GM03348 (cell line): ENCODE measurements around the gene CUX1.

Experiments
- DNase-seq: peaks from one replicate; pipeline ENCODE4 v3.0.0; 2012; ENCODE audit warnings: low spot score

CUX1 gene

GRCh38 chr7:102272917-102273748 is 455.7 kb downstream of the CUX1 start:
- DNase-seq = no peak

GRCh38 chr7:102273749-102274712 is 456.6 kb downstream of the CUX1 start:
- DNase-seq = peak; percentile 58

GRCh38 chr7:102275123-102275703 is 457.8 kb downstream of the CUX1 start:
- DNase-seq = no peak

- DNase-seq = no peak
These were observed 460.5 kb downstream of the CUX1 start for GRCh38 chr7:102277901-102278300.

GRCh38 chr7:102279537-102280400 is 462.3 kb downstream of the CUX1 start:
- peak; percentile 87 for DNase-seq

GRCh38 chr7:102280521-102280920 is 463.1 kb downstream of the CUX1 start:
- no peak for DNase-seq

GRCh38 chr7:102281785-102282184 is 464.4 kb downstream of the CUX1 start:
- DNase-seq = no peak

GRCh38 chr7:102282465-102283362 is 465.3 kb downstream of the CUX1 start:
- no peak for DNase-seq

GRCh38 chr7:102283477-102284189 is 466.2 kb downstream of the CUX1 start:
- DNase-seq = no peak

- no peak for DNase-seq
These were observed 467.0 kb downstream of the CUX1 start for GRCh38 chr7:102284399-102284798.

GRCh38 chr7:102284891-102285539 is 467.6 kb downstream of the CUX1 start:
- no peak for DNase-seq

GRCh38 chr7:102285540-102286236 is 468.3 kb downstream of the CUX1 start:
- DNase-seq = no peak

- peak; percentile 96 for DNase-seq
These were observed 469.0 kb downstream of the CUX1 start, which contains the start of gene SH2B2 for GRCh38 chr7:102286237-102287110. Gene SH2B2, plus strand, starts transcription at chr7:102286868. Its CDS starts 13,683 bp downstream, at chr7:102300551.

GRCh38 chr7:102287111-102287980 is 469.9 kb downstream of the CUX1 start:
- peak; percentile 73 for DNase-seq

- DNase-seq = no peak
These were observed 470.5 kb downstream of the CUX1 start for GRCh38 chr7:102287981-102288278.

- no peak for DNase-seq
These were observed 471.0 kb downstream of the CUX1 start for GRCh38 chr7:102288285-102288930.
